ENCODE results near the gene C20orf144. TPM values are rescaled to one million over a fixed set of nuclear protein-coding genes. Genes with fewer than 3 reads are reported as not detected.

The C20orf144 gene
- total and polyA plus RNA-seq, 9 of the 15 experiments (the other 6 are each of a cell fraction or from before 2014, with no cell fraction given), result 0.04 to 0.23 (median 0.11) TPM; not detected in 2

GRCh38 chr20:33673410-33674293, 11.5 kb downstream of the C20orf144 start (continued):
- TF ChIP-seq ZNF583 (CRISPR knock-in tag; IDR thresholded peaks at IDR 0.05), result no peak
- TF ChIP-seq EGR1 (conservative IDR thresholded peaks at IDR 0.05), result 0 out of 2 replicates have a peak, but pooled peaks have one; percentile 3

GRCh38 chr20:33674294-33675135, 12.4 kb downstream of the C20orf144 start, which contains the start of gene NECAB3:
NECAB3 (minus strand) TSS chr20:33674428; CDS start chr20:33674352, 76 bp downstream.
- Histone ChIP-seq H3K9ac (ENCODE audit: insufficient read depth in 1 of 2, low read depth in 2 of 2, low read length in 2 of 2) (peak within 1 kb of the TSS; percentile 89 to 99), H3K9me1 (ENCODE audit: control insufficient read depth, insufficient read depth, low read length) (peaks cover 5% of the 10 kb centered on the region), H3K79me2 (ENCODE audit: control insufficient read depth, insufficient read depth, low read length) (peaks cover 34% of the 10 kb centered on the region), H3K27ac (ENCODE audit: extremely low read depth, low read depth, low read length) (peak within 1 kb of the TSS; percentile 88), H2AFZ (ENCODE audit: low read depth, low read length) (peak within 1 kb of the TSS; percentile 93), H3K36me3 (ENCODE audit: control insufficient read depth, insufficient read depth, low read length) (peaks cover 65% of the 10 kb centered on the region), H4K20me1 (replicated peaks; ENCODE audit: control insufficient read depth, insufficient read depth, low read length) (peaks cover 7% of the 10 kb centered on the region; the same call in 1 of the 2 replicates), H3K4me3 (peak within 1 kb of the TSS; percentile 86), H3K27me3 (ENCODE audit: control insufficient read depth in 2 of 2, insufficient read depth in 2 of 2, low read length in 2 of 2) (no peaks in the 10 kb centered on the region), H3K9me3 (replicated peaks; ENCODE audit: control insufficient read depth, insufficient read depth, low read depth, low read length) (no peaks in the 10 kb centered on the region), H3K4me2 (ENCODE audit: insufficient read depth, low read length) (peak within 1 kb of the TSS; percentile 88), H3K4me1 (replicated peaks in 1 of 2; ENCODE audit: control insufficient read depth in 2 of 2, insufficient read depth in 2 of 2, low read length in 2 of 2) (peaks cover 17 to 52% of the 10 kb centered on the region in 2 experiments)
- FAIRE-seq (peak; percentile 19), ATAC-seq (peak; percentile 88), DNase-seq (ENCODE audit: extremely low read depth in 1 of 4, low spot score in 3 of 4) (peak; percentile 90 to 93 (median 92))
- POLR2A ChIA-PET, result interaction anchor here (0.6 to 2.5 kb wide), 4 partner anchors 8 to 22 kb away, joined by 3 to 15 read pairs (median 5); partner anchors contain the start of gene ACTL10
- WGBS (ENCODE audit: insufficient coverage, low coverage, missing lambda C conversion rate), result 10% methylated on average over 28 of the region's 73 CpGs
- BruUV-seq (replicated peaks), result no TSS peak
- intact Hi-C loops (cut with micrococcal nuclease), result no loop called here
- in situ Hi-C loops (cut with MboI), result no loop called here
- CTCF ChIA-PET (ENCODE audit: low intra/inter-chr PET ratio), result no interaction called here
- TF ChIP-seq ZNF12 (CRISPR knock-in tag; IDR thresholded peaks at IDR 0.05) (no peak), SUPT5H (IDR thresholded peaks at IDR 0.05) (peak; percentile 50; the same call in 1 of the 2 replicates), SP1 (CRISPR knock-in tag; IDR thresholded peaks at IDR 0.05) (peak; percentile 71; the same call in 1 of the 2 replicates), SAP30 (IDR thresholded peaks at IDR 0.05; ENCODE audit: borderline replicate concordance, insufficient read depth, low read depth, low read length, poor library complexity, severe bottlenecking) (no peak), ATF7 (IDR thresholded peaks at IDR 0.05) (no peak), NFATC3 (IDR thresholded peaks at IDR 0.05) (no peak), CTBP1 (IDR thresholded peaks at IDR 0.05; ENCODE audit: borderline replicate concordance) (peak; percentile 66; the same call in 1 of the 2 replicates), KLF13 (tag; IDR thresholded peaks at IDR 0.05; ENCODE audit: borderline replicate concordance, low read depth) (no peak), PHB (CRISPR knock-in tag; IDR thresholded peaks at IDR 0.05) (0 out of 2 replicates have a peak, but pooled peaks have one; percentile 54), AFF4 (CRISPR knock-in tag; IDR thresholded peaks at IDR 0.05) (no peak), CREB5 (CRISPR knock-in tag; IDR thresholded peaks at IDR 0.05) (no peak)

All from K562 (cell line).